ENCODE results near the gene C21orf91.

Gene C21orf91

GRCh38 chr21:17797967-17798366 lies 21.2 kb downstream of the C21orf91 start:
- no peak for DNase-seq (ENCODE audit: low read depth)

GRCh38 chr21:17796503-17796902 lies 22.7 kb downstream of the C21orf91 start:
- no peak for DNase-seq (ENCODE audit: low read depth)

- no peak for DNase-seq (ENCODE audit: low read depth)
Measured at GRCh38 chr21:17796037-17796403, 23.1 kb downstream of the C21orf91 start.

GRCh38 chr21:17795146-17796036 lies 23.8 kb downstream of the C21orf91 start:
- no peak for DNase-seq (ENCODE audit: low read depth)

- DNase-seq (ENCODE audit: low read depth) = no peak
Measured at GRCh38 chr21:17794518-17795145, 24.5 kb downstream of the C21orf91 start.

- DNase-seq (ENCODE audit: low read depth) = no peak
Measured at GRCh38 chr21:17793246-17794123, 25.7 kb downstream of the C21orf91 start.

GRCh38 chr21:17789656-17790055 lies 29.5 kb downstream of the C21orf91 start:
- DNase-seq (ENCODE audit: low read depth) = no peak

GRCh38 chr21:17789069-17789468 lies 30.1 kb downstream of the C21orf91 start:
- DNase-seq (ENCODE audit: low read depth) = no peak

GRCh38 chr21:17786851-17787181 lies 32.3 kb downstream of the C21orf91 start:
- DNase-seq (ENCODE audit: low read depth) = no peak

- no peak for DNase-seq (ENCODE audit: low read depth)
Measured at GRCh38 chr21:17786071-17786850, 32.9 kb downstream of the C21orf91 start.

GRCh38 chr21:17785403-17785788 lies 33.8 kb downstream of the C21orf91 start:
- DNase-seq (ENCODE audit: low read depth) = no peak

GRCh38 chr21:17784604-17785402 lies 34.4 kb downstream of the C21orf91 start:
- no peak for DNase-seq (ENCODE audit: low read depth)

GRCh38 chr21:17784180-17784598 lies 35.0 kb downstream of the C21orf91 start:
- DNase-seq (ENCODE audit: low read depth) = no peak

GRCh38 chr21:17783481-17784179 lies 35.5 kb downstream of the C21orf91 start:
- no peak for DNase-seq (ENCODE audit: low read depth)

- no peak for DNase-seq (ENCODE audit: low read depth)
Measured at GRCh38 chr21:17783003-17783402, 36.2 kb downstream of the C21orf91 start.

GRCh38 chr21:17782051-17782450 lies 37.1 kb downstream of the C21orf91 start:
- DNase-seq (ENCODE audit: low read depth) = no peak

- DNase-seq (ENCODE audit: low read depth) = no peak
Measured at GRCh38 chr21:17781524-17781923, 37.6 kb downstream of the C21orf91 start.

GRCh38 chr21:17780539-17780938 lies 38.6 kb downstream of the C21orf91 start:
- DNase-seq (ENCODE audit: low read depth) = no peak

GRCh38 chr21:17779980-17780379 lies 39.2 kb downstream of the C21orf91 start:
- DNase-seq (ENCODE audit: low read depth) = no peak

GRCh38 chr21:17779496-17779895 lies 39.7 kb downstream of the C21orf91 start:
- DNase-seq (ENCODE audit: low read depth) = no peak

Measured in stimulated activated CD8-positive, alpha-beta memory T cell treated with anti-CD3 and anti-CD28 coated beads, Interleukin-12 subunit alpha, Interleukin-12 subunit beta, amount 100 ng/mL, for 1 hour (primary cell).